ENCODE data around the gene SEMA3G. TPM values are rescaled to one million over a fixed set of nuclear protein-coding genes. Genes with fewer than 3 reads are reported as not detected.
A peak's percentile ranks its signal among the peaks of the same experiment; 100 is the strongest.

Gene SEMA3G
- total RNA-seq, 2 experiments from 2014 or later: not detected

DNA sequence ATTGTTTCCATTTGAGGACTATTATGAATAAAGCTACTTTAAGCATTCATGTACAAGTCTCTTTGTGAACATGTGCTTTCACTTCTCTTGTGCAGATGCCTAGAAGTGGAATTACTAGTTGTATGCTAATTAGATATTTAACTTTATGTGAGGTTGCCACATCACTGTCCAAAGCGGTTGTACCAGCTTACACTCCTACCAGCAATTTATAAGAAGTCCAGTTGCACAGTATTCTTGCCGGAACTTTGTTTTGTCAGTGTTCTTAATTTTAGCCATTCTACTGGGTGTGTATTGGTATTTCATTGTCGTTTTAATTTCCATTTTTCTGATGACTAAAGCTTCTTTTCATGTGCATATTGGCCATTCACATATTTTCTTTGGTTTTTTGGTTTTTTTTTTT lies 29.1 kb downstream of the SEMA3G start:
- H3K27me3 Mint-ChIP-seq: no peaks in the 10 kb centered on the region
- peaks cover 26% of the 10 kb centered on the region for H3K4me1 Mint-ChIP-seq (ENCODE audit: low read depth)
- TF ChIP-seq, protein P1, sequence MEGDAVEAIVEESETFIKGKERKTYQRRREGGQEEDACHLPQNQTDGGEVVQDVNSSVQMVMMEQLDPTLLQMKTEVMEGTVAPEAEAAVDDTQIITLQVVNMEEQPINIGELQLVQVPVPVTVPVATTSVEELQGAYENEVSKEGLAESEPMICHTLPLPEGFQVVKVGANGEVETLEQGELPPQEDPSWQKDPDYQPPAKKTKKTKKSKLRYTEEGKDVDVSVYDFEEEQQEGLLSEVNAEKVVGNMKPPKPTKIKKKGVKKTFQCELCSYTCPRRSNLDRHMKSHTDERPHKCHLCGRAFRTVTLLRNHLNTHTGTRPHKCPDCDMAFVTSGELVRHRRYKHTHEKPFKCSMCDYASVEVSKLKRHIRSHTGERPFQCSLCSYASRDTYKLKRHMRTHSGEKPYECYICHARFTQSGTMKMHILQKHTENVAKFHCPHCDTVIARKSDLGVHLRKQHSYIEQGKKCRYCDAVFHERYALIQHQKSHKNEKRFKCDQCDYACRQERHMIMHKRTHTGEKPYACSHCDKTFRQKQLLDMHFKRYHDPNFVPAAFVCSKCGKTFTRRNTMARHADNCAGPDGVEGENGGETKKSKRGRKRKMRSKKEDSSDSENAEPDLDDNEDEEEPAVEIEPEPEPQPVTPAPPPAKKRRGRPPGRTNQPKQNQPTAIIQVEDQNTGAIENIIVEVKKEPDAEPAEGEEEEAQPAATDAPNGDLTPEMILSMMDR (IDR thresholded peaks at IDR 0.05): no peak
- H3K36me3 Mint-ChIP-seq (ENCODE audit: low read depth): peaks cover 17% of the 10 kb centered on the region
- ChIA-PET POLR2A (interaction anchor here (0.9 kb wide), 1 partner anchor 70 kb away, joined by 3 read pairs; no protein-coding TSS in a partner anchor), CTCF (interaction anchor here (1.8 to 5.1 kb wide), 2 partner anchors 13 to 31 kb away, joined by 8 to 104 read pairs; partner anchors contain the start of gene SEMA3G)
- no peak overlapping the region for H3K4me3 Mint-ChIP-seq
- H3K27ac Mint-ChIP-seq: no peak overlapping the region
- ATAC-seq (no peak), DNase-seq (no peak)
- intact Hi-C loops (cut with micrococcal nuclease): no loop called here
- H3K9me3 Mint-ChIP-seq: no peaks in the 10 kb centered on the region

DNA sequence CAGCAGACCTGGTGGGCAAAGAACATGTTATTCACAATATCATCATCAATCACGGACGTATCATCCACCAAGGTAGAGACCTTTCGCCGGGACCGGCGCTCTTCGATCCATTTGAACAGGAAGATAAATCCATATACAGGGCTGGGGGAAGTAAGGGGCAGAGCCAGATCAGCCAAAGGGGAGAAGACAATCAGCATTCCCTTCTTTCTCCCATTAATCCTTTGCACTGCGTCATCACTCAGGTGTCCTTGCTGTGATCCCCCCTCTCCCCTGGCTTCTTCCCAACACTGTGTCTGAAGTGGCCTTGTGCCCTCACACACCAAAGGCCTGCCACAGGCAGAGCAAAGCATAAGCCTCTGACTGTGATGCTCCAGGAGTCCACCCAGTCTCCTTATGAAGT lies 36.4 kb downstream of the SEMA3G start:
- ATAC-seq (no peak), DNase-seq (no peak)
- H3K4me1 Mint-ChIP-seq (ENCODE audit: low read depth): peaks cover 38% of the 10 kb centered on the region
- TF ChIP-seq, protein P1 (IDR thresholded peaks at IDR 0.05): no peak
- peaks cover 28% of the 10 kb centered on the region for H3K36me3 Mint-ChIP-seq (ENCODE audit: low read depth)
- CTCF ChIA-PET: interaction anchor here (1.1 kb wide), 1 partner anchor 128 kb away, joined by 3 read pairs; the partner anchor contains the start of gene UQCC5
- intact Hi-C loops (cut with micrococcal nuclease): no loop called here
- peak overlapping the region; percentile 76 for H3K27ac Mint-ChIP-seq
- H3K27me3 Mint-ChIP-seq: no peaks in the 10 kb centered on the region
- no peaks in the 10 kb centered on the region for H3K9me3 Mint-ChIP-seq
- POLR2A ChIA-PET: interaction anchor here (0.6 kb wide), 1 partner anchor 26 kb away, joined by 4 read pairs; no protein-coding TSS in a partner anchor
- H3K4me3 Mint-ChIP-seq: peak overlapping the region; percentile 95

DNA sequence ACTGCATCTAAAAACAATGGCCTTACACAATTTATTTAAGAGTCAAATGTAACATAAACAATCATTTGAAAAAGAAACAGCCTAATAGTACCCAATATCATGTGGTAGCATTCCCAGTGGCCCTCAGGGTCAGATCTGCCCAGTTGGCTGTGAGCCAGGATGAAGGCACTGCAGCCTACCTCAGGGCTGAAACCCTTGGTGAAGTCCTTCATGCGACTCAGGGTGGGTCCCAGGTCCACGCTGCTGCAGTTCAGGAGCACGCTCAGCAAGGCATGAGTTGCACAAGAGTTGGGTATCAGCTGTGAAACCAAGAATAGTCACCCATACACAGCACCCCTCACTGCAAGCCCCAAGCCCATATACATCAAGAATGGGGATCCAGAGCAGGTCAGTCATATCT lies 37.1 kb downstream of the SEMA3G start:
- Mint-ChIP-seq H3K27me3 (no peaks in the 10 kb centered on the region), H3K36me3 (ENCODE audit: low read depth) (peaks cover 32% of the 10 kb centered on the region), H3K4me1 (ENCODE audit: low read depth) (peaks cover 38% of the 10 kb centered on the region), H3K4me3 (peak overlapping the region; percentile 95), H3K27ac (peak overlapping the region; percentile 76), H3K9me3 (no peaks in the 10 kb centered on the region)
- TF ChIP-seq, protein P1 (IDR thresholded peaks at IDR 0.05): no peak
- ChIA-PET POLR2A (interaction anchor here (0.6 to 1.5 kb wide), 5 partner anchors 9 to 416 kb away, joined by 3 to 5 read pairs (median 4); partner anchors contain the start of gene WDR82), CTCF (interaction anchor here (1.1 kb wide), 1 partner anchor 129 kb away, joined by 3 read pairs; the partner anchor contains the start of gene UQCC5)
- DNase-seq: no peak
- intact Hi-C loops (cut with micrococcal nuclease): no loop called here
- no peak for ATAC-seq

DNA sequence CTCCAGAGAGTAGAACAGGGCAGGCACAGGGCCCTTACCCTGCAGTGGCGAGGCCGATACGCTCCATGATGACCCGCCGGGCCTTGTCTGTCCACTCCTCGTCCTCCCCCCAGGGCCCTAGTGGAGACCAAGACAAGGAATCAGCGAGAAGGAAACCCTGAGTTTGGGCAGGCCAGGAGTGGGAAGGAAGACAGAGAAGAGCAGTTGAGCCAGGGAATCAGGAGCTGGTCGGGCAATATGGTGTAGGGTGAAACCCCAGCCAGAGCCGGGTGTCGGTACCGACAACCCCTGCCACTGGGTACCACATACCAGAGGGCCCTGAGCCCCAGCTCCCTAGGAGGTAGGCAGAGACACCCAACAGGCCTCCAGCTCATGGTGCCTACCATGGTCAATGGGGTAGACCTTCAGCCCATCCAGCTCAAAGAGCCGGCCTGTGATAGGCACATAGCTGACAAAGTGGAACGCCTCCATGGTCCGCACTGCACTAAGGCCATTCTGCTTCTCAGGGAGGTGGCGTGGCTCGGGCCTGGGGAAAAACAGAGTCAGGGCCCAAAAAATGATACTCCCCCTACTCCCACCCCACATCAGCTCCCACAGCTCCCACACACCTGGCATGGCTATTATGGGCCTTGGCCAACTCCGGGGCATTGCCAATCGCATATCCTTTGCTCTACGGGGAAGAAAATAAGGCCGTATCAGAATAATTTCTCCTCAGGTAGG lies 38.0 kb downstream of the SEMA3G start:
- TF ChIP-seq, protein P1 (IDR thresholded peaks at IDR 0.05): no peak
- CTCF ChIA-PET: interaction anchor here (1.0 to 1.5 kb wide), 3 partner anchors 21 to 68 kb away, joined by 3 to 5 read pairs (median 3); no protein-coding TSS in a partner anchor
- ATAC-seq: no peak
- Mint-ChIP-seq H3K4me3 (no peak overlapping the region), H3K36me3 (ENCODE audit: low read depth) (peaks cover 30% of the 10 kb centered on the region), H3K27ac (no peak overlapping the region), H3K27me3 (no peaks in the 10 kb centered on the region), H3K4me1 (ENCODE audit: low read depth) (peaks cover 30% of the 10 kb centered on the region), H3K9me3 (no peaks in the 10 kb centered on the region)
- intact Hi-C loops (cut with micrococcal nuclease): no loop called here
- POLR2A ChIA-PET: interaction anchor here (0.6 to 1.7 kb wide), 10 partner anchors 9 to 415 kb away, joined by 3 to 7 read pairs (median 4); partner anchors contain the start of genes GLYCTK and WDR82
- DNase-seq: no peak

DNA sequence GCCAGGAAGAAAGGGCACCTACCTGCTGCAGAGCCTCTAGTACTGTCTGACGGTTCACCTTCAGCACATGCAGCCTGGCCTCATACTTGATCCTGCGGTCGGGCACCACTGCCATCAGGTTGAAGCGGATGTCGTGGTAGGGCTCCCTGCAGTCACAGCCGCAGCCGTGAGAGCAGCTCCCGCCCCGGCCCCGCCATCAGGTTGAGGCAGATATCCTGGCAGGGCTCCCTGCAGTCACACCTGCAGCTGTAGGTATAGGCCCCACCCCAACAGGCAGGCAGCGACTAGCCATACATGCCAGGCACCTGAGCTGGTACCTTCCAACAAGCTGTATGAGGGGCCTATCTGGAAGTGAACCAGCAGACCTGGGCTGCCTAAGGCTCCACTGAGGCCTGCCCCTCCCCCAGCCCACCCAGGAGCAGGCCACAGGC lies 38.7 kb downstream of the SEMA3G start:
- POLR2A ChIA-PET: interaction anchor here (1.0 to 1.7 kb wide), 4 partner anchors 9 to 118 kb away, joined by 3 to 7 read pairs (median 4); partner anchors contain the start of gene GLYCTK
- TF ChIP-seq, protein P1 (IDR thresholded peaks at IDR 0.05): no peak
- Mint-ChIP-seq H3K27ac (no peak overlapping the region), H3K27me3 (no peaks in the 10 kb centered on the region), H3K9me3 (no peaks in the 10 kb centered on the region), H3K4me3 (no peak overlapping the region), H3K4me1 (ENCODE audit: low read depth) (peaks cover 22% of the 10 kb centered on the region), H3K36me3 (ENCODE audit: low read depth) (peaks cover 33% of the 10 kb centered on the region)
- intact Hi-C loops (cut with micrococcal nuclease): no loop called here
- CTCF ChIA-PET: interaction anchor here (1.0 to 1.5 kb wide), 3 partner anchors 22 to 67 kb away, joined by 3 to 5 read pairs (median 3); no protein-coding TSS in a partner anchor
- ATAC-seq: no peak
- DNase-seq: no peak

Data from activated CD8-positive, alpha-beta T cell treated with anti-CD3 and anti-CD28 coated beads for 36 hours (primary cell).